GM12878 (cell line): ENCODE results near the gene ACSL4. TPM values are rescaled to one million over a fixed set of nuclear protein-coding genes. Genes with fewer than 3 reads are reported as not detected.

Experiments used
- ATAC-seq: fragments of 200-7000 bp; cut with Tn5 transposase; 3 replicates; pipeline ENCODE4 v1.9.1; 2020; ENCODE audit warnings: mild to moderate bottlenecking, moderate library complexity
- BruUV-seq: library from RNA; stranded (reverse); fragments of 400-500 nt; replicated peaks from 2 replicates; lab custom pipeline; 2021; lab: Mats Ljungman, UMichigan
- CTCF ChIA-PET: fragments of 300-600 bp; sonication (Branson Sonifier 250); formaldehyde crosslinking; extraction: SDS; loops from one replicate; lab custom pipeline; 2021; ENCODE audit warnings: inconsistent platforms; lab: Yijun Ruan, JAX
- POLR2A ChIA-PET: fragments of 350-600 bp; formaldehyde crosslinking; extraction: SDS; loops from one replicate; lab custom pipeline; 2021; ENCODE audit warnings: inconsistent platforms; lab: Charles Lee
- RAD21 ChIA-PET: fragments of 300-600 bp; sonication (Branson Sonifier 250); formaldehyde crosslinking; loops from one replicate; lab custom pipeline; 2023; ENCODE audit warnings: antibody characterized with exemption; ENCODE audit not compliant: unreplicated experiment; lab: Charles Lee
- SMC1A ChIA-PET: fragments of 300-600 bp; sonication (Branson Sonifier 250); formaldehyde crosslinking; loops from one replicate; lab custom pipeline; 2023; ENCODE audit not compliant: unreplicated experiment, uncharacterized antibody; lab: Charles Lee
- DNase-seq: peaks from one replicate; pipeline ENCODE4 v3.0.0-alpha.2; 2011; ENCODE audit warnings: low read depth, low spot score
- FAIRE-seq: peaks from 3 replicates; lab custom pipeline; 2011; peaks lifted over from hg19 to GRCh38; lab: Jason Lieb, UNC
- H2AFZ ChIP-seq: 2 replicates; pipeline ENCODE4 v1.6.0; 2011; ENCODE audit warnings: low read depth, low read length, control low read depth; ENCODE audit not compliant: control insufficient read depth
- H3K27ac ChIP-seq: 2 replicates; pipeline ENCODE4 v1.5.1; 2011; ENCODE audit warnings: control low read depth; ENCODE audit not compliant: control insufficient read depth, insufficient read depth
- H3K27me3 ChIP-seq, 2 experiments: replicated peaks in 1 of 2; 2 replicates each; pipeline versions ENCODE4 v1.6.0 to v1.6.1; 2011; ENCODE audit warnings: low read length in 1 of 2; ENCODE audit not compliant: control insufficient read depth in 2 of 2, insufficient read depth in 2 of 2
- H3K36me3 ChIP-seq, 2 experiments: 2 replicates each; pipeline ENCODE4 v1.5.1; 2011; ENCODE audit warnings: low read length in 1 of 2; ENCODE audit not compliant: control insufficient read depth in 2 of 2, insufficient read depth in 2 of 2
- H3K4me1 ChIP-seq: 2 replicates; pipeline ENCODE4 v1.6.1; 2011; ENCODE audit warnings: mild to moderate bottlenecking, low read length, moderate library complexity, mixed read lengths; ENCODE audit not compliant: control insufficient read depth, insufficient read depth
- H3K4me2 ChIP-seq: 2 replicates; pipeline ENCODE4 v1.6.0; 2011; ENCODE audit warnings: control low read depth; ENCODE audit not compliant: control insufficient read depth, insufficient read depth
- H3K4me3 ChIP-seq: fragments of 200-600 bp; sonication (generic); 2 replicates; pipeline ENCODE4 v1.5.1; 2016
- H3K79me2 ChIP-seq: 2 replicates; pipeline ENCODE4 v1.6.0; 2011; ENCODE audit warnings: low read length; ENCODE audit not compliant: control insufficient read depth, insufficient read depth
- H3K9ac ChIP-seq: 2 replicates; pipeline ENCODE4 v1.8.0; 2011; ENCODE audit warnings: low read length, control low read depth, mixed read lengths; ENCODE audit not compliant: control insufficient read depth, insufficient read depth
- H3K9me3 ChIP-seq: replicated peaks from 3 replicates; pipeline ENCODE4 v1.5.1; 2011; ENCODE audit warnings: mild to moderate bottlenecking, low read length; ENCODE audit not compliant: control insufficient read depth, insufficient read depth
- H4K20me1 ChIP-seq: 2 replicates; pipeline ENCODE4 v1.6.0; 2011; ENCODE audit not compliant: control insufficient read depth, insufficient read depth
- BMI1 ChIP-seq: fragments of 450-650 bp; IDR thresholded peaks from 2 replicates; pipeline ENCODE4 v1.6.1; 2016; ENCODE audit warnings: mild to moderate bottlenecking, moderate library complexity, borderline replicate concordance
- CHD1 ChIP-seq: IDR thresholded peaks from 2 replicates; pipeline ENCODE4 v1.6.1; 2012; ENCODE audit warnings: low read depth, low read length, improper control_type of control experiment
- CREB1 ChIP-seq: IDR thresholded peaks from 2 replicates; pipeline ENCODE4 v1.6.1; 2012; ENCODE audit warnings: low read depth, mild to moderate bottlenecking, inconsistent platforms
- HDGF ChIP-seq: fragments of 450-650 bp; IDR thresholded peaks from 2 replicates; pipeline ENCODE4 v1.6.1; 2016; ENCODE audit warnings: antibody characterized with exemption
- JUNB ChIP-seq: IDR thresholded peaks from 2 replicates; pipeline ENCODE4 v1.6.1; 2016; ENCODE audit warnings: antibody characterized with exemption, mild to moderate bottlenecking
- RAD51 ChIP-seq: fragments of 450-650 bp; IDR thresholded peaks from 2 replicates; pipeline ENCODE4 v1.6.1; 2016; ENCODE audit warnings: moderate library complexity, mild to moderate bottlenecking, inconsistent platforms
- RCOR1 ChIP-seq: conservative IDR thresholded peaks from 2 replicates; pipeline ENCODE4 v1.6.1; 2012; ENCODE audit warnings: low read depth, low read length, improper control_type of control experiment
- RELA ChIP-seq: fragments of 450-650 bp; IDR thresholded peaks from 2 replicates; pipeline ENCODE4 v1.8.0; 2014; ENCODE audit warnings: borderline replicate concordance; ENCODE audit not compliant: partially characterized antibody
- ZNF384 ChIP-seq: IDR thresholded peaks from 2 replicates; pipeline ENCODE4 v1.6.1; 2012; ENCODE audit warnings: low read depth, mild to moderate bottlenecking, low read length, improper control_type of control experiment, borderline replicate concordance
- WGBS: methylation state at CpG from one replicate; pipeline ENCODE4 v1.1.6; 2016; ENCODE audit warnings: low lambda C conversion rate; ENCODE audit not compliant: insufficient replicate concordance, insufficient coverage; ENCODE audit errors: missing lambda C conversion rate; 5-methylcytosine and 5-hydroxymethylcytosine counted together
- in situ Hi-C: fragments of 300-500 bp; cut with MboI; formaldehyde crosslinking; loops from 9 replicates; pipeline ENCODE4 v1.14.3; 2018; ENCODE audit warnings: mixed read lengths
- intact Hi-C: fragments of 100-400 bp; cut with micrococcal nuclease; formaldehyde crosslinking; loops from one replicate; pipeline ENCODE4 v1.14.2; 2022; ENCODE audit not compliant: unreplicated experiment
- polyA plus RNA-seq, 11 experiments: library from polyadenylated mRNA; depleted of rRNA in 4 of 11; unstranded in 6 of 11; stranded (reverse) in 5 of 11; fragments of >200 nt; fragmentation: Nextera tagmentation in 4 of 11; fragmentation: Illumina TruSeq in 1 of 11; extraction: Ambion mirVana in 4 of 11; extraction: Trizol in 1 of 11; gene quantifications; 1 replicate in 1 of 11; 2 replicates in 10 of 11; pipeline versions ENCODE4 v1.2.1 to v1.2.3, GENCODE V29; 2011 to 2016; ENCODE audit warnings: inconsistent platforms in 2 of 11, missing spikeins in 2 of 11, low read depth in 1 of 11
- total RNA-seq, 4 experiments: library from RNA; depleted of rRNA in 3 of 4; stranded (reverse); fragments of >200 nt in 3 of 4; fragmentation: Illumina TruSeq in 1 of 4; extraction: Trizol in 1 of 4; gene quantifications; 2 replicates each; pipeline versions ENCODE4 v1.2.1 to v1.2.3, GENCODE V29; 2013 to 2021
- TF ChIP-seq, protein P1 (sequence below): fragments of 450-650 bp; IDR thresholded peaks from 2 replicates; pipeline ENCODE4 v1.6.1; 2016; ENCODE audit warnings: mild to moderate bottlenecking
- TF ChIP-seq, protein P2 (sequence below): IDR thresholded peaks from 2 replicates; pipeline ENCODE4 v1.6.1; 2011; ENCODE audit warnings: borderline replicate concordance, low read depth, mild to moderate bottlenecking, moderate library complexity, low read length; ENCODE audit not compliant: insufficient read depth, poor library complexity, severe bottlenecking

The ACSL4 gene
- total and polyA plus RNA-seq, 10 of the 15 experiments (the other 5 are each of a cell fraction or from before 2014, with no cell fraction given): 20.7 to 66.6 (median 45.4) TPM

DNA sequence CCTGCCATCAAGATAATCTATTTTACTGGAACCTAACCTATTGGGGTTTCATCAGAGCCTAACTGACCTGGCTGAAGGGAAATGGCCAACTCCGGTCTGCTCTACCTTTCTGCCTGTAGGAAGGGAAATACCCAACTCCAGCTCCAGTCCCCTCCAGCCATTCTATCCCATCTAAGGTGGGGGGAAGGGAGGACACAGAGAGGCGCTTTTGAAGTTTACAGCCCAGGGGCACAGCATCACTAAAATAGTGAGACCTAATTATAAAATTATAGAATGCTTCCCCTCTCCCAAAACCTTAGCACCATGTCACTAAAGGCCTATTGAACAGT lies 27.8 kb upstream of the ACSL4 start:
- no peak overlapping the region for H3K4me2 ChIP-seq
- no TSS peak for BruUV-seq
- SMC1A ChIA-PET: interaction anchor here (0.8 to 3.7 kb wide), 4 partner anchors 12 to 80 kb away, joined by 3 to 12 read pairs (median 3); no protein-coding TSS in a partner anchor

More for the DNA sequence above, 27.8 kb upstream of the ACSL4 start:
- Histone ChIP-seq H3K9ac (no peak overlapping the region), H3K27me3 (no peaks in the 10 kb centered on the region; a peak in 1 of 4 replicates), H3K36me3 (no peaks in the 10 kb centered on the region), H3K4me3 (no peak overlapping the region), H3K79me2 (no peaks in the 10 kb centered on the region), H3K27ac (no peak overlapping the region), H3K4me1 (no peaks in the 10 kb centered on the region), H4K20me1 (no peaks in the 10 kb centered on the region), H3K9me3 (no peaks in the 10 kb centered on the region), H2AFZ (no peak overlapping the region)
- DNase-seq (no peak), FAIRE-seq (no peak), ATAC-seq (no peak)
- WGBS: 50% methylated on average over 2 of the region's 2 CpGs
- ChIA-PET RAD21 (interaction anchor here (2.1 kb wide), 1 partner anchor 14 kb away, joined by 5 read pairs; no protein-coding TSS in a partner anchor), POLR2A (interaction anchor here (0.6 kb wide), 1 partner anchor 223 kb away, joined by 3 read pairs; no protein-coding TSS in a partner anchor), CTCF (interaction anchor here (0.9 to 1.5 kb wide), 4 partner anchors 8 to 300 kb away, joined by 3 to 4 read pairs (median 3); no protein-coding TSS in a partner anchor)
- in situ Hi-C loops (no loop called here), intact Hi-C loops (no loop called here)
- TF ChIP-seq ZNF384 (no peak), CHD1 (no peak), CREB1 (no peak), JUNB (no peak), HDGF (no peak), BMI1 (no peak), RELA (no peak), RCOR1 (no peak), RAD51 (no peak)
- TF ChIP-seq, protein P1, sequence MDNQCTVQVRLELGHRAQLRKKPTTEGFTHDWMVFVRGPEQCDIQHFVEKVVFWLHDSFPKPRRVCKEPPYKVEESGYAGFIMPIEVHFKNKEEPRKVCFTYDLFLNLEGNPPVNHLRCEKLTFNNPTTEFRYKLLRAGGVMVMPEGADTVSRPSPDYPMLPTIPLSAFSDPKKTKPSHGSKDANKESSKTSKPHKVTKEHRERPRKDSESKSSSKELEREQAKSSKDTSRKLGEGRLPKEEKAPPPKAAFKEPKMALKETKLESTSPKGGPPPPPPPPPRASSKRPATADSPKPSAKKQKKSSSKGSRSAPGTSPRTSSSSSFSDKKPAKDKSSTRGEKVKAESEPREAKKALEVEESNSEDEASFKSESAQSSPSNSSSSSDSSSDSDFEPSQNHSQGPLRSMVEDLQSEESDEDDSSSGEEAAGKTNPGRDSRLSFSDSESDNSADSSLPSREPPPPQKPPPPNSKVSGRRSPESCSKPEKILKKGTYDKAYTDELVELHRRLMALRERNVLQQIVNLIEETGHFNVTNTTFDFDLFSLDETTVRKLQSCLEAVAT: no peak
- TF ChIP-seq, protein P2, sequence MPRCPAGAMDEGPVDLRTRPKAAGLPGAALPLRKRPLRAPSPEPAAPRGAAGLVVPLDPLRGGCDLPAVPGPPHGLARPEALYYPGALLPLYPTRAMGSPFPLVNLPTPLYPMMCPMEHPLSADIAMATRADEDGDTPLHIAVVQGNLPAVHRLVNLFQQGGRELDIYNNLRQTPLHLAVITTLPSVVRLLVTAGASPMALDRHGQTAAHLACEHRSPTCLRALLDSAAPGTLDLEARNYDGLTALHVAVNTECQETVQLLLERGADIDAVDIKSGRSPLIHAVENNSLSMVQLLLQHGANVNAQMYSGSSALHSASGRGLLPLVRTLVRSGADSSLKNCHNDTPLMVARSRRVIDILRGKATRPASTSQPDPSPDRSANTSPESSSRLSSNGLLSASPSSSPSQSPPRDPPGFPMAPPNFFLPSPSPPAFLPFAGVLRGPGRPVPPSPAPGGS: no peak
